Calu3 (cell line): ENCODE results near the gene CTSW. TPM values are rescaled to one million over a fixed set of nuclear protein-coding genes. Genes with fewer than 3 reads are reported as not detected.

ENCODE experiments used
- BruUV-seq: library from RNA; stranded (reverse); fragments of 400-500 nt; replicated peaks from 2 replicates; lab custom pipeline; 2021; lab: Mats Ljungman, UMichigan
- CTCF ChIA-PET: fragments of 300-600 bp; sonication (Branson Sonifier 250); formaldehyde crosslinking; loops from one replicate; lab custom pipeline; 2022; ENCODE audit warnings: antibody characterized with exemption; lab: Charles Lee
- DNase-seq: peaks from one replicate; pipeline ENCODE4 v3.0.0; 2022
- H3K27ac Mint-ChIP-seq: one replicate; pipeline ENCODE4 v1.8.0; 2022; ENCODE audit warnings: mixed read lengths; ENCODE audit not compliant: unreplicated experiment
- H3K27me3 Mint-ChIP-seq: one replicate; pipeline ENCODE4 v1.8.0; 2022; ENCODE audit warnings: mixed read lengths; ENCODE audit not compliant: unreplicated experiment
- H3K36me3 Mint-ChIP-seq: one replicate; pipeline ENCODE4 v1.8.0; 2022; ENCODE audit warnings: mild to moderate bottlenecking, moderate library complexity, mixed read lengths; ENCODE audit not compliant: insufficient read depth, unreplicated experiment
- H3K4me1 Mint-ChIP-seq: one replicate; pipeline ENCODE4 v1.8.0; 2022; ENCODE audit warnings: mild to moderate bottlenecking, low read depth, mixed read lengths; ENCODE audit not compliant: unreplicated experiment
- H3K4me3 Mint-ChIP-seq: one replicate; pipeline ENCODE4 v1.8.0; 2022; ENCODE audit warnings: mild to moderate bottlenecking, low read depth, moderate library complexity, mixed read lengths; ENCODE audit not compliant: unreplicated experiment
- H3K9me3 Mint-ChIP-seq: one replicate; pipeline ENCODE4 v1.8.0; 2022; ENCODE audit warnings: low read depth, mixed read lengths; ENCODE audit not compliant: unreplicated experiment
- CTCF ChIP-seq: fragments of 200-600 bp; IDR thresholded peaks from one replicate; pipeline ENCODE4 v1.8.0; 2022; ENCODE audit warnings: antibody characterized with exemption; ENCODE audit not compliant: unreplicated experiment
- intact Hi-C: fragments of 100-400 bp; cut with micrococcal nuclease; formaldehyde crosslinking; loops from one replicate; pipeline ENCODE4 v1.10.0; 2022; ENCODE audit not compliant: unreplicated experiment
- total RNA-seq: library from RNA; stranded (reverse); gene quantifications from 2 replicates; pipeline ENCODE4 v1.2.3, GENCODE V29; 2022

CTSW gene
- total RNA-seq, 1 experiment from 2014 or later: not detected

DNA sequence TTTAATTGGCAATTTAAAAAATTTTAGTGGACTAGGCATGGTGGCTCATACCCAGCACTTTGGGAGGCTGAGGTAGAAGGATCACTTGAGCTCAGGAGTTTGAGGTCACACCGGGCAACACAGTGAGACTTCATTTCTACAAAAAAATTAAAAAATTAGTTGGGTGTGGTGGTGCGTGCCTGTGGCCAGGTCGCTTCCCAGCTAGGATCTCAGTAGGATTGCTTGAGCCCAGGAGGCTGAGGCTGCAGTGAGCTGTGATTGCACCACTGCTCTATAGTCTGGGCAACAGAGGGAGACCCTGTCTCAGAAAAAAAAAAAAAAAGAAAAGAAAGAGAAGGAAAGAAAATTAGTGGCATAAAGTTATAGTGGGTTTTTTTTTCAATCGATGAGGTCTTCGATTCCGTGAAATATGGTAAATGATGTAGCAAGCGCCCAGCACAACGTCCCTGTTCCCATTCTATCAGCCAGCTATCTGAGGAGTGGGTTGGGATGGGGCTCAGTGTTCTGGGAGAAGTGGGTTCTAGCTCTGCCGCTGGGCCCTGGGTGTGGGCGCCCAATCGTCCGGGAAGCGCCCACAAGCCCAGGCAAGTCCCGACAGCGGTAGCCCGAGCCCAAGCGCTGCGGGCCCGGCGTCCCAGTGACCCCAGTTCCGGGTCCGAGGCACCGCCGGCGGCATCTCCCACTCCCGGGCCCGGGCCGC, 19.2 kb downstream of the CTSW start:
- peak overlapping the region; percentile 84 for H3K4me3 Mint-ChIP-seq
- peaks cover 57% of the 10 kb centered on the region for H3K4me1 Mint-ChIP-seq
- peaks cover 90% of the 10 kb centered on the region for H3K36me3 Mint-ChIP-seq
- DNase-seq: no peak
- intact Hi-C loops: no loop called here
- CTCF ChIA-PET: interaction anchor here (0.7 to 1.3 kb wide), 5 partner anchors 8 to 52 kb away, joined by 3 to 6 read pairs (median 4); partner anchors contain the start of gene CCDC85B
- TF ChIP-seq CTCF: no peak
- peak overlapping the region; percentile 97 for H3K27ac Mint-ChIP-seq
- H3K9me3 Mint-ChIP-seq: no peaks in the 10 kb centered on the region
- TSS peak; percentile 27 for BruUV-seq
- no peaks in the 10 kb centered on the region for H3K27me3 Mint-ChIP-seq

DNA sequence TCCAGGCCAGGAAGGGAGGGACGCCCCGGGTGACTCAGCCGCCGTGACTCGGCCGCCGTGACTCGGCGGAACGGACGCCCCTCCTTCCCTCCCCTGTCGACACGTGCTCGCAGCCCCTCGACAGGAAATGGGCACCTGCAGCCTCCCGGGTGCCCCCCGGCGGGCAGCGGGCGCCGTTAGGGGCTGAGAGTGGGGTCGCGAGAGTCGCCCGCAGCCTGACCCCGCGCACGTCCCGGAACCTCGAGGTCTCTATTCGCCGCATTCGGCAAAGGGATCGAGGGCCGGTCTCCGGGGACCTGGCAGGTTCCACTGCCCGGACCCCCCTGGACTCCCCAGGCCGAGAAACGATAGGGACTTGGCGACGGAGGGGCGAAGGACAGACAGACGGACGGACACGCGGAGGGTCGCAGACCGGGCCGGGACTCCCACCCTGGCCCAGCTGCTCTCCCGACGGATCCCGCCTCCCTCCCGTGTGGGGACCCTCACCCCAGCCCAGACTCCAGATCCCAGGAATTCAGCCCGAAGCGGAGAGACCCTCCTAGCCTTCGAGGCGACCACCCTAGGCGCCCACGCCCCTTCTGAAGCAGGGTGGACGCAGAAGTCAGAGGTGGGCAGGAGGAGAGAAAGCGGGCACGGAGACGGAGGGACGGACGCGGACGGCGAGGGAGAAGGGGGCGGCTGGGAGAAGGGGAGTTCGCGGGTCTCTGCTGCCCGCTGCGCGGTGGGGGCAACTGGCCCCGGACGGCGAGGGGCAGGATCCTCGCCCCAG, 19.9 kb downstream of the CTSW start:
- H3K27me3 Mint-ChIP-seq: no peaks in the 10 kb centered on the region
- peaks cover 64% of the 10 kb centered on the region for H3K4me1 Mint-ChIP-seq
- BruUV-seq: no TSS peak
- no peak for TF ChIP-seq CTCF
- peaks cover 82% of the 10 kb centered on the region for H3K36me3 Mint-ChIP-seq
- DNase-seq: peak; percentile 87
- H3K4me3 Mint-ChIP-seq: peak overlapping the region; percentile 84
- H3K27ac Mint-ChIP-seq: peak overlapping the region; percentile 97
- H3K9me3 Mint-ChIP-seq: no peaks in the 10 kb centered on the region
- intact Hi-C loops: no loop called here
- CTCF ChIA-PET: interaction anchor here (1.0 to 1.3 kb wide), 3 partner anchors 8 to 16 kb away, joined by 4 to 6 read pairs (median 4); partner anchors contain the start of gene CCDC85B

- Mint-ChIP-seq H3K27me3 (no peaks in the 10 kb centered on the region), H3K4me1 (peaks cover 62% of the 10 kb centered on the region), H3K27ac (peak within 1 kb of the TSS; percentile 97), H3K9me3 (no peaks in the 10 kb centered on the region), H3K4me3 (peak within 1 kb of the TSS; percentile 84), H3K36me3 (peaks cover 75% of the 10 kb centered on the region)
- BruUV-seq: no TSS peak
- intact Hi-C loops: no loop called here
- DNase-seq: peak; percentile 99
- CTCF ChIA-PET: interaction anchor here (1.0 to 1.9 kb wide), 4 partner anchors 9 to 15 kb away, joined by 3 to 5 read pairs (median 4); partner anchors contain the start of gene FIBP
- TF ChIP-seq CTCF: no peak
Observed at GRCh38 chr11:65900125-65900898, 20.7 kb downstream of the CTSW start, which contains the start of gene FOSL1. Gene FOSL1 (minus strand): TSS chr11:65900388. CDS start chr11:65900339, 49 bp downstream.

DNA sequence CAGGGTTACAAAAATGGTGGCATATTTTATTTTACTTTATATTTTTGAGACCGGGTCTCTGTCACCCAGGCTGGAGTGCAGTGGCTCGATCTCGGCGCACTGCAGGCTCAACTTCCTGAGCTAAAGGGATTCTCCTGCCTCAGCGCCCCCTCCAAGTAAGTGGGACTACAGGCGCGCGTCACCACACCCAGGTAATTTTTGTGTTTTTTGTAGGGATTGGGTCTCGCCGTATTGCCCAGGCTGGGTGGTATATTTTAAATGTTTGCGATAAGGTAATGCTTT, 21.2 kb downstream of the CTSW start:
- H3K4me1 Mint-ChIP-seq: peaks cover 56% of the 10 kb centered on the region
- intact Hi-C loops: no loop called here
- no peak for DNase-seq
- peak overlapping the region; percentile 97 for H3K27ac Mint-ChIP-seq
- TF ChIP-seq CTCF: no peak
- CTCF ChIA-PET: interaction anchor here (1.0 to 1.9 kb wide), 4 partner anchors 9 to 16 kb away, joined by 3 to 5 read pairs (median 4); partner anchors contain the start of gene FIBP
- H3K4me3 Mint-ChIP-seq: peak overlapping the region; percentile 84
- H3K9me3 Mint-ChIP-seq: no peaks in the 10 kb centered on the region
- BruUV-seq: no TSS peak
- H3K36me3 Mint-ChIP-seq: peaks cover 69% of the 10 kb centered on the region
- no peaks in the 10 kb centered on the region for H3K27me3 Mint-ChIP-seq
